NB4 (cell line): ENCODE data around the gene APCDD1.
A peak's percentile ranks its signal among the peaks of the same experiment; 100 is the strongest.

Experiments
- DNase-seq: peaks from one replicate; pipeline ENCODE4 v3.0.0; 2010; ENCODE audit warnings: low read depth
- H3K4me3 ChIP-seq: one replicate; pipeline ENCODE4 v1.5.1; 2011; ENCODE audit warnings: mild to moderate bottlenecking, low read depth, low read length, moderate library complexity
- CTCF ChIP-seq: IDR thresholded peaks from one replicate; pipeline ENCODE4 v1.5.1; 2012; ENCODE audit warnings: low read depth, low read length
- MYC ChIP-seq: IDR thresholded peaks from 2 replicates; pipeline ENCODE4 v1.6.1; 2011; ENCODE audit warnings: low read depth, low read length
- POLR2A ChIP-seq: IDR thresholded peaks from 2 replicates; pipeline ENCODE4 v1.6.1; 2011; ENCODE audit warnings: mild to moderate bottlenecking; ENCODE audit not compliant: insufficient read length; ENCODE audit errors: extremely low read depth
- TF ChIP-seq, protein P1 (sequence below): IDR thresholded peaks from 2 replicates; pipeline ENCODE4 v1.6.1; 2011; ENCODE audit warnings: low read depth, low read length

APCDD1 gene

GRCh38 chr18:10437837-10438236, 16.6 kb upstream of the APCDD1 start:
- no peak overlapping the region for H3K4me3 ChIP-seq
- TF ChIP-seq CTCF, result peak; percentile 35
- TF ChIP-seq, protein P1, sequence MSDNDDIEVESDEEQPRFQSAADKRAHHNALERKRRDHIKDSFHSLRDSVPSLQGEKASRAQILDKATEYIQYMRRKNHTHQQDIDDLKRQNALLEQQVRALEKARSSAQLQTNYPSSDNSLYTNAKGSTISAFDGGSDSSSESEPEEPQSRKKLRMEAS, result no peak
- DNase-seq, result peak; percentile 29

- TF ChIP-seq CTCF (no peak), POLR2A (no peak), MYC (no peak)
- TF ChIP-seq, protein P1, result no peak
- DNase-seq, result no peak
- H3K4me3 ChIP-seq, result no peak overlapping the region
Measured at GRCh38 chr18:10439898-10440297, 14.5 kb upstream of the APCDD1 start.

DNA sequence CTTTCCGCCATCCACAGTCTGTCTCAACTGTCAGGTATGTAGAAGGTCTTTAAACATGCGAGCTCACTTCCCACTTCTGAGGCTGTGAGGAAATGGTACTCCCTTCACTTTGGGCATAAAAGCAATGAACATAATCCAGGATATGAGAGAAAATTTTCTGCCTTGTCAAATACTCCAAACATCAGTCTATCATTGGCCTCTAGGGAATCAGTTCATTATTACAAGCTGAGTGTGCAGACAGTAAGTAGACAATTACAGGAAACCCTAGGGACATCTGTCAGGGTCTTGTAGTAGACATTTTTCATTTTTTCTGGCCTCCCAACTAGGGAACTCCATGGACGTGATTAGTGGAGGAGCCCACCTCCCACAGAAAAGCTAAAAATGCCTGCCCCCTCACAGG, 13.6 kb upstream of the APCDD1 start:
- TF ChIP-seq POLR2A, result no peak
- TF ChIP-seq, protein P1, result no peak
- no peak for TF ChIP-seq CTCF
- TF ChIP-seq MYC, result no peak
- DNase-seq, result peak; percentile 4

DNA sequence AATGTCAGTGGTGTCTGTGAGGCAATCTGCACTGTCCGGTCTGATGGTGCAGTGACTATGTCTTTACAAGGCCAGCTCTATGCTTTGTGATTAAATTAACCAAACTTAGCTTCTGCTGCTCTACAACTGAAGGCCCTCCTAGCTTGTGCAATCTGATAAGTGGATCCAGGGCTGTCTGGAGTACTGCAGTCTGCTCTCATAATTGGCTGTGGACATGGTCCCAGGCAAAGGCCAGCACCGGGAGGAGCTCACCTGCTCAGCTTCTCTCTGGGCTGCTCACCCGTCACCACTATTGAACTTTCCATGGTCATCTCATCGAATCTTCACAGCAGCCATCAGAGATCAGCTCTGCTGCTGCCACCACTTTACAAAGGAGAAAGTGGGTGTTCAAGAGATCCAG, 13.0 kb upstream of the APCDD1 start:
- TF ChIP-seq CTCF (no peak), MYC (no peak)
- TF ChIP-seq, protein P1, result no peak
- no peak for DNase-seq
- no peak overlapping the region for H3K4me3 ChIP-seq

More for the DNA sequence above, 13.6 kb upstream of the APCDD1 start:
- H3K4me3 ChIP-seq, result no peak overlapping the region

DNA sequence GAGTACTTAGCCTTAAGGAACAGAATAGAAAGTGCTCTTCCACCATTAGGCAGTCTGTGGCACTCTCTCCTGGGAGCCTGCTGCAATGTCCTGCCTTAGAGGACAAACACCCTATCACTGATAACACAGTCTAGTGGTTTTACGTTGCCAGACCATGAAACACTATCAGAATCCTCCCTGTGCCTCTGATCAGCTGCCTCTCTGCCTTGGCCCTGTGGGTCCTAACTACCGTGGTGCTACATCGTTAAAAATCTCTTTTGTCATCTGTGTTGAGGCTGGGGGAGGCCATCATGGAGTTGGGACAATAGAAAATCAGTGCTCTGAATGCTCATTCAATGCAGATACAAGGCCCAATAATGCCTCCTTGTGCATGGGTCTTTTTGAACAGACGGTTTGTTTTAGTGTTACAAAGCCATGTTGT, 11.9 kb upstream of the APCDD1 start:
- TF ChIP-seq MYC (no peak), POLR2A (no peak), CTCF (no peak)
- TF ChIP-seq, protein P1, result no peak
- H3K4me3 ChIP-seq, result no peak overlapping the region
- no peak for DNase-seq

DNA sequence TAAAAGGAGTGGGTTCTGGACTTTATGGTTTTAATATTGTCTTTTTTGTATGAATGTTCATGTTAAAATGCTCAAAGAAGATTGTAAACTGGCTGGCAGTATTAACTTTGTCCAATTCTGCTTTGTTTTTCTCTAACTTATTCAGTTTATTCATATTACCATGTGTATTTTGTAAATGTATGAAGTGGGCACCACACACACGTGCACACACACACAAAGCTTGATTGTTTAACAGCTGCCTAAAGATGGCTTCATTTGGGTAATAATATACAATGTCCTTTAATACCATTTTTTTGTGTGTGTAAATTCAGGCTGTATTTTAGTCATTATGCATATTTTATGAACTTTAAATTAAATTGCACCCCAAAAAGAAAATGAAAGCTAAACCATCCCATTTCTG, 11.4 kb upstream of the APCDD1 start:
- no peak overlapping the region for H3K4me3 ChIP-seq
- TF ChIP-seq MYC (no peak), CTCF (no peak), POLR2A (no peak)
- TF ChIP-seq, protein P1, result no peak
- no peak for DNase-seq
